Panc1 (cell line): ENCODE data around the gene PHKB. TPM values are rescaled to one million over a fixed set of nuclear protein-coding genes. Genes with fewer than 3 reads are reported as not detected.

Experiments
- ATAC-seq: fragments of 200-7000 bp; cut with Tn5 transposase; 2 replicates; pipeline ENCODE4 v1.9.1; 2020; ENCODE audit warnings: mild to moderate bottlenecking, moderate library complexity
- BruUV-seq: library from RNA; stranded (reverse); fragments of 400-500 nt; replicated peaks from 2 replicates; lab custom pipeline; 2021; lab: Mats Ljungman, UMichigan
- CTCF ChIA-PET: fragments of 300-600 bp; sonication (Branson Sonifier 250); formaldehyde crosslinking; loops from one replicate; lab custom pipeline; 2022; ENCODE audit warnings: antibody characterized with exemption; lab: Charles Lee
- POLR2A ChIA-PET: fragments of 300-600 bp; sonication (Branson Sonifier 250); formaldehyde crosslinking; loops from one replicate; lab custom pipeline; 2022; ENCODE audit warnings: antibody characterized with exemption; lab: Charles Lee
- DNase-seq: peaks from one replicate; pipeline ENCODE4 v3.0.0-alpha.2; 2010; ENCODE audit warnings: low read depth, low spot score
- H3K27ac ChIP-seq: 2 replicates; pipeline ENCODE4 v1.5.1; 2011; ENCODE audit warnings: mild to moderate bottlenecking, low read length, inconsistent platforms
- H3K27me3 ChIP-seq: fragments of 200-500 bp; sonication (Bioruptor generic); 2 replicates; pipeline ENCODE4 v1.6.0; 2014; ENCODE audit warnings: low read length, inconsistent platforms; ENCODE audit not compliant: control insufficient read depth, insufficient read depth
- H3K36me3 ChIP-seq: fragments of 200-500 bp; sonication (Bioruptor generic); 2 replicates; pipeline ENCODE4 v1.5.1; 2014; ENCODE audit warnings: inconsistent platforms, mild to moderate bottlenecking, low read length, moderate library complexity; ENCODE audit not compliant: control insufficient read depth, insufficient read depth
- H3K4me1 ChIP-seq: 2 replicates; pipeline ENCODE4 v1.5.1; 2011; ENCODE audit warnings: inconsistent platforms, mild to moderate bottlenecking, low read length, moderate library complexity; ENCODE audit not compliant: control insufficient read depth, insufficient read depth
- H3K4me3 ChIP-seq, 2 experiments: 2 replicates each; pipeline ENCODE4 v1.5.1; 2011 to 2012; ENCODE audit warnings: low read depth in 2 of 2, low read length in 2 of 2, mild to moderate bottlenecking in 2 of 2, inconsistent platforms in 1 of 2, moderate library complexity in 1 of 2
- H3K9me3 ChIP-seq: fragments of 200-500 bp; sonication (Bioruptor generic); 2 replicates; pipeline ENCODE4 v1.5.1; 2014; ENCODE audit warnings: low read depth, mild to moderate bottlenecking, inconsistent platforms, low read length, moderate library complexity; ENCODE audit not compliant: control insufficient read depth, insufficient read depth
- CTCF ChIP-seq: fragments of 450-650 bp; IDR thresholded peaks from 2 replicates; pipeline ENCODE4 v1.5.1; 2017; ENCODE audit warnings: mild to moderate bottlenecking
- POLR2AphosphoS5 ChIP-seq: IDR thresholded peaks from 2 replicates; pipeline ENCODE4 v1.6.1; 2012; ENCODE audit warnings: mild to moderate bottlenecking, low read depth, low read length, moderate library complexity
- REST ChIP-seq, 2 experiments: IDR thresholded peaks; 2 replicates each; pipeline ENCODE4 v1.6.1; 2011 to 2012; ENCODE audit warnings: low read depth in 2 of 2, control low read depth in 1 of 2, low read length in 1 of 2, mild to moderate bottlenecking in 1 of 2, moderate library complexity in 1 of 2; ENCODE audit not compliant: insufficient read depth in 1 of 2
- SIN3A ChIP-seq: IDR thresholded peaks from 2 replicates; pipeline ENCODE4 v1.6.1; 2012; ENCODE audit warnings: low read depth, mild to moderate bottlenecking, low read length, moderate library complexity, borderline replicate concordance; ENCODE audit not compliant: insufficient read depth
- TCF7L2 ChIP-seq: IDR thresholded peaks from 2 replicates; pipeline ENCODE4 v1.6.1; 2011; ENCODE audit warnings: mild to moderate bottlenecking, low read depth, low read length, inconsistent platforms
- in situ Hi-C: cut with HindIII; loops from 2 replicates; pipeline ENCODE4 v1.10.0; 2016; ENCODE audit warnings: low sequenced_read_pairs, low pct_unique_long_range_greater_than_20kb
- intact Hi-C: fragments of 100-400 bp; cut with micrococcal nuclease; formaldehyde crosslinking; loops from one replicate; pipeline ENCODE4 v1.10.0; 2022; ENCODE audit not compliant: unreplicated experiment
- total RNA-seq: library from RNA; stranded (reverse); gene quantifications from one replicate; pipeline ENCODE4 v1.2.1, GENCODE V29; 2021; ENCODE audit not compliant: unreplicated experiment

PHKB gene
- total RNA-seq, 1 experiment from 2014 or later, result 29.5 TPM

DNA sequence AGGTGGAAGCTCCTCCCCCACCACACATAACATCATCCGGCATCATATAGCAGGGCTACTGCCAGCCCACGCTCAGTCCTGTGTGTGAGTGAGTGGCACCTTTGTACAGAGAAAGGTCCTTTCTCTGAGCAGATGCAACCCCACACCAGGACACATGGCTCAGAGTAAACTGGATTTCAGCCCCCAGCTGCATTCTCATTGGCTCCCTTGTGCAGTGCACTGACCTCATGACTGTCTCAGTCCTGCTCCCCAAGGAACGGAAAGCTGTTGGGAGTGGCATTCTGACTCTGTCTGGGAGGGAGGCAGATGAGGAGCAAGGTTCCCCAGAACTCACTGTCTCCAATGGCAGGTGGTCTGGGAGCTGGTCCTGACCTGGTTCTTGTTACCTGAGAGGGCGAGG, 244.1 kb downstream of the PHKB start:
- H3K4me1 ChIP-seq, result no peaks in the 10 kb centered on the region
- ATAC-seq (no peak), DNase-seq (no peak)
- TF ChIP-seq REST (IDR thresholded peaks at IDR 0.05; ENCODE audit: insufficient read depth in 1 of 2, low read depth in 2 of 2, low read length in 1 of 2) (no peak), CTCF (no peak), SIN3A (no peak), POLR2AphosphoS5 (no peak), TCF7L2 (no peak)
- intact Hi-C loops, result no loop called here
- H3K27me3 ChIP-seq, result no peaks in the 10 kb centered on the region
- no TSS peak for BruUV-seq
- H3K9me3 ChIP-seq, result no peaks in the 10 kb centered on the region
- POLR2A ChIA-PET, result no interaction called here
- in situ Hi-C loops, result no loop called here
- H3K27ac ChIP-seq, result no peak overlapping the region
- no peaks in the 10 kb centered on the region for H3K36me3 ChIP-seq
- CTCF ChIA-PET, result no interaction called here
- no peak overlapping the region for H3K4me3 ChIP-seq

DNA sequence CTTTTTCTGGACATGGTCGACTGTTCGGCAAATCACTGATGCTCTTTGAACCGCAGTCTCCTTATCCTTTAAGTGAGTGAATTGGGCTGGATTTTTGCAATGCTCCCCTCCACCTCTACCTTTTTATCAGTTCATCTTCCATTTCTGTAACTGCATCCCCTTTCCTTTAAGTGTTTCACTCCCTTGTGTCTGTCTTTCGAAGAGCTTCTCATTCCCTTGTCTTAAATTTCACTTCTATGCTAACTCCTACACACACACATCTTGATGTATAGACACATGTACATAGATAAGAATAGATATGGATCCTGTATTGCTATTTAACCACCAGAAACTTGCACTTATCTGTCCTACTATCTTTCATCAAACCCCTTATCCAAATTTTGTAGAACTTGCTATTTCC, 250.7 kb downstream of the PHKB start:
- no peak for ATAC-seq
- CTCF ChIA-PET, result no interaction called here
- POLR2A ChIA-PET, result no interaction called here
- Histone ChIP-seq H3K36me3 (no peaks in the 10 kb centered on the region), H3K4me1 (no peaks in the 10 kb centered on the region), H3K27ac (no peak overlapping the region), H3K9me3 (no peaks in the 10 kb centered on the region), H3K4me3 (no peak overlapping the region), H3K27me3 (no peaks in the 10 kb centered on the region)
- TF ChIP-seq TCF7L2 (no peak), SIN3A (no peak), CTCF (no peak)
- intact Hi-C loops, result no loop called here
- BruUV-seq, result no TSS peak
- in situ Hi-C loops, result no loop called here
- no peak for DNase-seq
